Adrenal gland (tissue), 5 donors: Measurements from ENCODE around the gene USP6.
"Not testable (repeated sequence)": the region's sequence is repeated elsewhere in the genome, so short reads cannot be mapped to it uniquely, and the experiment has no call there.

Source experiments
- POLR2A ChIP-seq, 2 donors: fragments of 450-650 bp; IDR thresholded peaks; one replicate each; pipeline ENCODE4 v1.6.1; 2017; ENCODE audit warnings: antibody characterized with exemption in 2 of 2, mild to moderate bottlenecking in 2 of 2, moderate library complexity in 1 of 2
- TF ChIP-seq, protein P1 (sequence below), 6 experiments: fragments of 450-650 bp in 4 of 6; fragments of 200-600 bp in 2 of 6; sonication (generic) in 1 of 6; IDR thresholded peaks; 1 replicate in 5 of 6; 2 replicates in 1 of 6; pipeline versions ENCODE4 v1.5.1 to v1.8.0; 2016 to 2021; ENCODE audit warnings: antibody characterized with exemption in 6 of 6, mild to moderate bottlenecking in 2 of 6, moderate library complexity in 1 of 6
- donor health status: DM: no; HTN: no; CAD: no.

- TF ChIP-seq, protein P1, sequence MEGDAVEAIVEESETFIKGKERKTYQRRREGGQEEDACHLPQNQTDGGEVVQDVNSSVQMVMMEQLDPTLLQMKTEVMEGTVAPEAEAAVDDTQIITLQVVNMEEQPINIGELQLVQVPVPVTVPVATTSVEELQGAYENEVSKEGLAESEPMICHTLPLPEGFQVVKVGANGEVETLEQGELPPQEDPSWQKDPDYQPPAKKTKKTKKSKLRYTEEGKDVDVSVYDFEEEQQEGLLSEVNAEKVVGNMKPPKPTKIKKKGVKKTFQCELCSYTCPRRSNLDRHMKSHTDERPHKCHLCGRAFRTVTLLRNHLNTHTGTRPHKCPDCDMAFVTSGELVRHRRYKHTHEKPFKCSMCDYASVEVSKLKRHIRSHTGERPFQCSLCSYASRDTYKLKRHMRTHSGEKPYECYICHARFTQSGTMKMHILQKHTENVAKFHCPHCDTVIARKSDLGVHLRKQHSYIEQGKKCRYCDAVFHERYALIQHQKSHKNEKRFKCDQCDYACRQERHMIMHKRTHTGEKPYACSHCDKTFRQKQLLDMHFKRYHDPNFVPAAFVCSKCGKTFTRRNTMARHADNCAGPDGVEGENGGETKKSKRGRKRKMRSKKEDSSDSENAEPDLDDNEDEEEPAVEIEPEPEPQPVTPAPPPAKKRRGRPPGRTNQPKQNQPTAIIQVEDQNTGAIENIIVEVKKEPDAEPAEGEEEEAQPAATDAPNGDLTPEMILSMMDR (IDR thresholded peaks at IDR 0.05) = not testable (repeated sequence)
- TF ChIP-seq POLR2A (IDR thresholded peaks at IDR 0.05) = not testable (repeated sequence)
These were observed 14.4 kb downstream of the USP6 start for GRCh38 chr17:5130261-5130660.
